Endothelial cell (in vitro differentiated cells): ENCODE data around the gene DSG2. TPM values are rescaled to one million over a fixed set of nuclear protein-coding genes. Genes with fewer than 3 reads are reported as not detected.
A peak's percentile ranks its signal among the peaks of the same experiment; 100 is the strongest.

ENCODE experiments used
- DNase-seq: peaks from one replicate; pipeline ENCODE4 v3.0.0; 2021; ENCODE audit warnings: low spot score
- H3K27ac Mint-ChIP-seq: one replicate; pipeline ENCODE4 v1.8.0; 2021; ENCODE audit warnings: mixed read lengths, inconsistent platforms; ENCODE audit not compliant: unreplicated experiment
- H3K27me3 Mint-ChIP-seq: one replicate; pipeline ENCODE4 v1.8.0; 2021; ENCODE audit warnings: mild to moderate bottlenecking, moderate library complexity, mixed read lengths, inconsistent platforms; ENCODE audit not compliant: unreplicated experiment
- H3K36me3 Mint-ChIP-seq: one replicate; pipeline ENCODE4 v1.8.0; 2021; ENCODE audit warnings: mild to moderate bottlenecking, low read depth, mixed read lengths, inconsistent platforms; ENCODE audit not compliant: unreplicated experiment
- H3K4me1 Mint-ChIP-seq: one replicate; pipeline ENCODE4 v1.8.0; 2021; ENCODE audit warnings: mild to moderate bottlenecking, mixed read lengths, inconsistent platforms; ENCODE audit not compliant: unreplicated experiment
- H3K4me3 Mint-ChIP-seq: one replicate; pipeline ENCODE4 v1.8.0; 2021; ENCODE audit warnings: mild to moderate bottlenecking, mixed read lengths, inconsistent platforms; ENCODE audit not compliant: unreplicated experiment
- H3K9me3 Mint-ChIP-seq: one replicate; pipeline ENCODE4 v1.8.0; 2021; ENCODE audit warnings: mixed read lengths, inconsistent platforms; ENCODE audit not compliant: unreplicated experiment
- long read RNA-seq: library from polyadenylated mRNA; unstranded; transcript quantifications from one replicate; pipeline ENCODE4 v2.0.0, GENCODE V29; 2020; ENCODE audit not compliant: unreplicated experiment
- total RNA-seq: library from RNA; stranded (reverse); fragmentation: NEBNext Ultra II Directional; extraction: Animal tissue kit (Norgen Biotek cat#: 25700); gene quantifications from one replicate; pipeline ENCODE4 v1.2.1, GENCODE V29; 2021; ENCODE audit not compliant: unreplicated experiment
- TF ChIP-seq, protein P1 (sequence below): fragments of 200-600 bp; sonication (generic); IDR thresholded peaks from one replicate; pipeline ENCODE4 v1.5.0; 2021; ENCODE audit warnings: antibody characterized with exemption; ENCODE audit not compliant: unreplicated experiment

The DSG2 gene
- 60.5 TPM for total RNA-seq
- long read RNA-seq, full-length matches to known transcripts, result 2 of 3 reads
- long read RNA-seq, partial matches to known transcripts, result 0 of 3 reads
- long read RNA-seq, other reads (novel, unspliced or antisense), result 1 of 3 reads

GRCh38 chr18:31497836-31498573 lies at the start of gene DSG2:
Gene DSG2, plus strand, starts transcription at chr18:31498177. Its CDS starts 75 bp downstream, at chr18:31498252.
- peak; percentile 57 for DNase-seq
- Mint-ChIP-seq H3K9me3 (no peaks in the 10 kb centered on the region), H3K4me1 (peaks cover 14% of the 10 kb centered on the region), H3K4me3 (peak within 1 kb of the TSS; percentile 98), H3K27ac (peak within 1 kb of the TSS; percentile 77), H3K36me3 (peaks cover 3% of the 10 kb centered on the region), H3K27me3 (peaks cover 2% of the 10 kb centered on the region)
- TF ChIP-seq, protein P1, sequence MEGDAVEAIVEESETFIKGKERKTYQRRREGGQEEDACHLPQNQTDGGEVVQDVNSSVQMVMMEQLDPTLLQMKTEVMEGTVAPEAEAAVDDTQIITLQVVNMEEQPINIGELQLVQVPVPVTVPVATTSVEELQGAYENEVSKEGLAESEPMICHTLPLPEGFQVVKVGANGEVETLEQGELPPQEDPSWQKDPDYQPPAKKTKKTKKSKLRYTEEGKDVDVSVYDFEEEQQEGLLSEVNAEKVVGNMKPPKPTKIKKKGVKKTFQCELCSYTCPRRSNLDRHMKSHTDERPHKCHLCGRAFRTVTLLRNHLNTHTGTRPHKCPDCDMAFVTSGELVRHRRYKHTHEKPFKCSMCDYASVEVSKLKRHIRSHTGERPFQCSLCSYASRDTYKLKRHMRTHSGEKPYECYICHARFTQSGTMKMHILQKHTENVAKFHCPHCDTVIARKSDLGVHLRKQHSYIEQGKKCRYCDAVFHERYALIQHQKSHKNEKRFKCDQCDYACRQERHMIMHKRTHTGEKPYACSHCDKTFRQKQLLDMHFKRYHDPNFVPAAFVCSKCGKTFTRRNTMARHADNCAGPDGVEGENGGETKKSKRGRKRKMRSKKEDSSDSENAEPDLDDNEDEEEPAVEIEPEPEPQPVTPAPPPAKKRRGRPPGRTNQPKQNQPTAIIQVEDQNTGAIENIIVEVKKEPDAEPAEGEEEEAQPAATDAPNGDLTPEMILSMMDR, result no peak

GRCh38 chr18:31450409-31450808 lies 47.6 kb upstream of the DSG2 start:
- TF ChIP-seq, protein P1, result no peak
- Mint-ChIP-seq H3K9me3 (no peaks in the 10 kb centered on the region), H3K4me1 (no peaks in the 10 kb centered on the region), H3K27me3 (no peaks in the 10 kb centered on the region), H3K36me3 (no peaks in the 10 kb centered on the region), H3K4me3 (no peak overlapping the region), H3K27ac (no peak overlapping the region)
- no peak for DNase-seq

DNA sequence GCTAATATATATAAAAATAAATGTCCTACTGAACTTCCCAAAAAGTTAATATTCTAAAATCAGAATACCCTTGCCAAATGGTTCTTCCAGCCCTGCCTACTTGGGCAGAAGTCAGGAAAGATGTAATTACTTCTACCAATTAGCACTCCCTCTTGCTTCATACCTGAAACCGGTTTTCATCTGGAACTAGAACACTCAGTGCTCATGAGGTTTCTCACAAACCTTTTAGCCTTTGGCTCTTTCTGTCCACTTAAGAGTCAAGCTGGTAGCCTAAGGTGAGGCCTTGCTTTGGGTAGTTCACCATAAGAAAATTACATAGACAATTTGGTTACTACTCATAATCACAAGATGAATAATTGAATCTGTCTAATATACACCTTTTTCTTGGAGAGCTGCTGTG lies 46.4 kb upstream of the DSG2 start:
- Mint-ChIP-seq H3K27me3 (no peaks in the 10 kb centered on the region), H3K27ac (no peak overlapping the region)

GRCh38 chr18:31454066-31454708 lies 43.8 kb upstream of the DSG2 start:
- Mint-ChIP-seq H3K4me1 (no peaks in the 10 kb centered on the region), H3K27me3 (no peaks in the 10 kb centered on the region), H3K27ac (no peak overlapping the region), H3K4me3 (no peak overlapping the region), H3K36me3 (no peaks in the 10 kb centered on the region), H3K9me3 (no peaks in the 10 kb centered on the region)
- DNase-seq, result no peak
- TF ChIP-seq, protein P1, result no peak

More for the DNA sequence above, 46.4 kb upstream of the DSG2 start:
- DNase-seq, result no peak
- TF ChIP-seq, protein P1, result no peak
- H3K4me1 Mint-ChIP-seq, result no peaks in the 10 kb centered on the region
- H3K36me3 Mint-ChIP-seq, result no peaks in the 10 kb centered on the region
- H3K4me3 Mint-ChIP-seq, result no peak overlapping the region
- no peaks in the 10 kb centered on the region for H3K9me3 Mint-ChIP-seq

DNA sequence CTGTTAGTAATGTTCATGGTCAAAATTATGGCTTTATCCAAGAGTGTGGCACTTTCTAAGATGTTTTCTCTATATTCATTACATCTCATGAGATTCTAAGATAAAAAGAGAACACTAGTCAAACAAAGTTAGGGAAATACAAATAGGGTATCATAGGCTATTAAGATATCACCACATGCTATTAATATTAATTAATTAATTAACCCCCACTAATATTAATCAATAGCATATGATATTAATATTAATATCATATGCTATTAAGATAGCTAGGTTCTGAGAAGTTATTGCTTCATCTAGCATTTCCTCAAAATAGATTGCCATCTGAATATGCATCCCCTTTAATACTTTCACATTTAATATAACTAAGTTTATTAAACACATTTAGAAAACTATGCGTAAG lies 28.3 kb upstream of the DSG2 start:
- Mint-ChIP-seq H3K27ac (no peak overlapping the region), H3K9me3 (no peaks in the 10 kb centered on the region), H3K4me3 (no peak overlapping the region), H3K4me1 (no peaks in the 10 kb centered on the region), H3K36me3 (no peaks in the 10 kb centered on the region), H3K27me3 (no peaks in the 10 kb centered on the region)
- TF ChIP-seq, protein P1, result no peak
- DNase-seq, result no peak
